MCF 10A (cell line): ENCODE data around the gene ATP6V0E1. TPM values are rescaled to one million over a fixed set of nuclear protein-coding genes. Genes with fewer than 3 reads are reported as not detected.

Source experiments
- BruUV-seq: library from RNA; stranded (reverse); fragments of 400-500 nt; replicated peaks from 2 replicates; lab custom pipeline; 2021; lab: Mats Ljungman, UMichigan
- CTCF ChIA-PET: fragments of 300-600 bp; sonication (Branson Sonifier 250); formaldehyde crosslinking; extraction: SDS; loops from one replicate; lab custom pipeline; 2021; ENCODE audit warnings: antibody characterized with exemption, inconsistent platforms; lab: Yijun Ruan, JAX
- POLR2A ChIA-PET: fragments of 300-600, 350-650 bp; sonication (Branson Sonifier 250); formaldehyde crosslinking; extraction: SDS; loops from one replicate; lab custom pipeline; 2020; ENCODE audit warnings: antibody characterized with exemption, inconsistent platforms; lab: Yijun Ruan, JAX
- DNase-seq: peaks from one replicate; pipeline ENCODE4 v3.0.0-alpha.2; 2018; ENCODE audit not compliant: unreplicated experiment
- H3K27ac Mint-ChIP-seq: one replicate; pipeline ENCODE4 v1.8.0; 2022; ENCODE audit warnings: mild to moderate bottlenecking, low read depth, mixed read lengths; ENCODE audit not compliant: unreplicated experiment
- H3K27me3 Mint-ChIP-seq: one replicate; pipeline ENCODE4 v1.8.0; 2022; ENCODE audit warnings: mixed read lengths; ENCODE audit not compliant: insufficient read depth, unreplicated experiment
- H3K36me3 Mint-ChIP-seq: one replicate; pipeline ENCODE4 v1.8.0; 2022; ENCODE audit warnings: mild to moderate bottlenecking, moderate library complexity, mixed read lengths; ENCODE audit not compliant: insufficient read depth, unreplicated experiment
- H3K4me1 Mint-ChIP-seq: one replicate; pipeline ENCODE4 v1.8.0; 2022; ENCODE audit warnings: mixed read lengths; ENCODE audit not compliant: insufficient read depth, unreplicated experiment
- H3K4me3 Mint-ChIP-seq: one replicate; pipeline ENCODE4 v1.8.0; 2022; ENCODE audit warnings: mild to moderate bottlenecking, moderate library complexity, mixed read lengths; ENCODE audit not compliant: unreplicated experiment
- H3K9me3 Mint-ChIP-seq: one replicate; pipeline ENCODE4 v1.8.0; 2022; ENCODE audit warnings: mixed read lengths; ENCODE audit not compliant: unreplicated experiment
- intact Hi-C: fragments of 100-400 bp; cut with micrococcal nuclease; formaldehyde crosslinking; loops from 2 replicates; pipeline ENCODE4 v1.14.1; 2022
- total RNA-seq: library from RNA; stranded (reverse); gene quantifications from 2 replicates; pipeline ENCODE4 v1.2.3, GENCODE V29; 2022
- TF ChIP-seq, protein P1 (sequence below): fragments of 200-600 bp; IDR thresholded peaks from one replicate; pipeline ENCODE4 v1.8.0; 2022; ENCODE audit warnings: antibody characterized with exemption, mild to moderate bottlenecking; ENCODE audit not compliant: unreplicated experiment

ATP6V0E1 gene
- total RNA-seq, 1 experiment from 2014 or later, result 171 TPM

DNA sequence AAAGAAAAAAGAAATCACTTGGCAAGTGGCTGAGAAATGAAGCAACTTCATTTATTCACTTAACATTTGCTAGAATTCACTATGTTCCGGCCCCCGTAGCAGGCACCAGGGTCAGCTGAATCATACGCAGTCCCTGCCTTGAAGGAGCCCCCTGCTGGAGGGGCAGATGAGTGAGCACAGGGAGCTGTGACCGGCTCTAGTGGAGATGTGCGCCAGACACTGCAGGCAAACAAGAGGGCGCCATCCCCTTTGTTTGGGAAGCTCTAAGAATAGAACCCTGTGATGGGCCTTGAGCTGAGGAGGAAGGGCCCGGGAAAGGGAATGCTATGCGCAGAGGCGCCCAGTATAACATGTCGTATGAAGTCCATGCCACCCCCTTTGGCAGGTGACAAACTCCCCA, 44.5 kb upstream of the ATP6V0E1 start:
- no peak overlapping the region for H3K27ac Mint-ChIP-seq
- no peaks in the 10 kb centered on the region for H3K27me3 Mint-ChIP-seq
- H3K9me3 Mint-ChIP-seq, result no peaks in the 10 kb centered on the region
- intact Hi-C loops, result no loop called here
- ChIA-PET CTCF (interaction anchor here (0.6 to 26.7 kb wide), 10 partner anchors 10 to 1034 kb away, joined by 3 to 604 read pairs (median 4); partner anchors contain the start of genes BNIP1 and RPL26L1), POLR2A (interaction anchor here (1.0 to 1.6 kb wide), 3 partner anchors 52 to 172 kb away, joined by 3 to 4 read pairs (median 3); partner anchors contain the start of gene DUSP1)
- no peak overlapping the region for H3K4me3 Mint-ChIP-seq
- H3K36me3 Mint-ChIP-seq, result peaks cover 84% of the 10 kb centered on the region
- peak; percentile 40 for DNase-seq
- H3K4me1 Mint-ChIP-seq, result no peaks in the 10 kb centered on the region
- TF ChIP-seq, protein P1, sequence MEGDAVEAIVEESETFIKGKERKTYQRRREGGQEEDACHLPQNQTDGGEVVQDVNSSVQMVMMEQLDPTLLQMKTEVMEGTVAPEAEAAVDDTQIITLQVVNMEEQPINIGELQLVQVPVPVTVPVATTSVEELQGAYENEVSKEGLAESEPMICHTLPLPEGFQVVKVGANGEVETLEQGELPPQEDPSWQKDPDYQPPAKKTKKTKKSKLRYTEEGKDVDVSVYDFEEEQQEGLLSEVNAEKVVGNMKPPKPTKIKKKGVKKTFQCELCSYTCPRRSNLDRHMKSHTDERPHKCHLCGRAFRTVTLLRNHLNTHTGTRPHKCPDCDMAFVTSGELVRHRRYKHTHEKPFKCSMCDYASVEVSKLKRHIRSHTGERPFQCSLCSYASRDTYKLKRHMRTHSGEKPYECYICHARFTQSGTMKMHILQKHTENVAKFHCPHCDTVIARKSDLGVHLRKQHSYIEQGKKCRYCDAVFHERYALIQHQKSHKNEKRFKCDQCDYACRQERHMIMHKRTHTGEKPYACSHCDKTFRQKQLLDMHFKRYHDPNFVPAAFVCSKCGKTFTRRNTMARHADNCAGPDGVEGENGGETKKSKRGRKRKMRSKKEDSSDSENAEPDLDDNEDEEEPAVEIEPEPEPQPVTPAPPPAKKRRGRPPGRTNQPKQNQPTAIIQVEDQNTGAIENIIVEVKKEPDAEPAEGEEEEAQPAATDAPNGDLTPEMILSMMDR, result peak; percentile 52
- no TSS peak for BruUV-seq

DNA sequence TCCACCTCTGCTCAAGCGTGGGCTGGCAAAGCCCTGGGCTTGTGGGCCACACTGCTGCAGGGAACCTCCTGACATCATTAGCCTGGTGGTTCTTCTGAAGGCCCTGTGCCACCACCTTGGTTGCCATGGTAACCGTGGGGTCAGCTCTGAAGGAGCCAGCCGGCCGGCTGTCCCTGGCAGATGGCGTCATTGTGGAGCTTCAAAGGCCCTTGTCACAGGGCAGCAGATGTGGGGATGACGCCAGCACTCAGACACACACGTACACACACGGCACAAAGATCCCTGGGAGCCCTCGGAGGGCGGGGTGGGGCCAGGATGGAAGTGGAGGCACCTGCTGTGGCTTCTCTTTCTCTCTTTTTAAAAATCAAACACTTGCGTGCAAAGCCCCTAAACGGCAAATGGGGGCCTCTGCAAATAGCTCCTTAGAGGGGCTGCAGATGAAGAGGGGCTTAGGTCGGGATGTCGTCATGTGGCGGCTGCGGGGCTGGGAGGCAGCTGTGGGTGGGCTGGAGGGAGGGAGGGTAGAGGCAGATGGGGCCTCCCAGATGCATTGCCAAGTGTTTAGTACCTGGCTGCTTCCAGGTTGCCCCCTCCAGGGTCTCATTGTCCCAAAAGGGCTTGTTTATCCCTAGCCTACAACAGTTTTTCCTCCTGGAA, 43.8 kb upstream of the ATP6V0E1 start:
- H3K9me3 Mint-ChIP-seq, result no peaks in the 10 kb centered on the region
- H3K4me3 Mint-ChIP-seq, result no peak overlapping the region
- ChIA-PET POLR2A (interaction anchor here (0.7 to 1.6 kb wide), 6 partner anchors 12 to 216 kb away, joined by 3 to 4 read pairs (median 3); partner anchors contain the start of gene DUSP1), CTCF (interaction anchor here (0.6 to 26.7 kb wide), 9 partner anchors 8 to 636 kb away, joined by 4 to 604 read pairs (median 9); partner anchors contain the start of gene RPL26L1)
- no peaks in the 10 kb centered on the region for H3K27me3 Mint-ChIP-seq
- BruUV-seq, result no TSS peak
- TF ChIP-seq, protein P1, result no peak
- no peak for DNase-seq
- no peak overlapping the region for H3K27ac Mint-ChIP-seq
- H3K36me3 Mint-ChIP-seq, result peaks cover 87% of the 10 kb centered on the region
- H3K4me1 Mint-ChIP-seq, result peaks cover 2% of the 10 kb centered on the region
- intact Hi-C loops, result no loop called here

DNA sequence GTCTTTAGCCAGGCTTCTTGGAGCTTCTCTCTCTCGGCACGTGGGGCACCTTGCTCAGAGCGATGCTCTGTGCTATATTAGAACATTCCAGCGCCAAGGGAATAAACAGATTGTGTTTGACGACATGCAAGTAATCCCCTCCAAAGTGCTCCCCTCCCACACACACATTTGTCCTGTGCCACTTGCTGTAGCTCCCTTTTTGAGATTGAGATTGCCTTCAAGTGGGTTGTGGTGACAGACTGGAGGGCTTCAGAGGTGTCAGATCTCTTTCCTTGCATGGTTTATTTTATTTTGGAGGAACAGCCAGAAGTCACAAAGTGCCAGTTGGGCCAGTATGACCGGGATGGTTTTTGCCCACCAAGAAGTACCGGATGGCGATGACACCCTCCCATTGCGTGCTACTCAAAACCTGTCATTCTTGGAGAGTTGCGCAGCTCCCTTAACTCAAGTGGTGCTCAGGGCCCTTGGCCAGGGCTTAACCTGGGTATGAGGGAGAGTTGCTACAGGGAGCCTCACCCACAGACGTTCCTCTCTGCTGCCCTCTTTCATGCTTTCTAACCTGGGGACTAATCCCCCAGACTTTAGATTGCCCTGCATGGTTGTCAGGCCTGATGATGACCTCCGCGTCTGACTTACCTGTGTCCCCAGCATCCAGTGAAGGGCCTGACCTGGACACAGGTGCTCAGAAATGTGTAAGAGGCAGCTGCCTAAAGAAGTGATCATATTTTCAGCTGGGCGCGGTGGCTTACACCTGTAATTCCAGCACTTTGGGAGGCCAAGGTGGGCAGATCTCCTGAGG, 43.1 kb upstream of the ATP6V0E1 start:
- Mint-ChIP-seq H3K4me3 (no peak overlapping the region), H3K27me3 (no peaks in the 10 kb centered on the region), H3K27ac (no peak overlapping the region), H3K36me3 (peaks cover 80% of the 10 kb centered on the region), H3K4me1 (peaks cover 6% of the 10 kb centered on the region), H3K9me3 (no peaks in the 10 kb centered on the region)
- no peak for DNase-seq
- TF ChIP-seq, protein P1, result no peak
- ChIA-PET POLR2A (interaction anchor here (0.7 to 1.3 kb wide), 4 partner anchors 12 to 217 kb away, joined by 3 to 4 read pairs (median 3); partner anchors contain the start of gene DUSP1), CTCF (interaction anchor here (0.6 to 26.7 kb wide), 8 partner anchors 9 to 231 kb away, joined by 3 to 604 read pairs (median 9); partner anchors contain the start of gene RPL26L1)
- intact Hi-C loops, result no loop called here
- no TSS peak for BruUV-seq

DNA sequence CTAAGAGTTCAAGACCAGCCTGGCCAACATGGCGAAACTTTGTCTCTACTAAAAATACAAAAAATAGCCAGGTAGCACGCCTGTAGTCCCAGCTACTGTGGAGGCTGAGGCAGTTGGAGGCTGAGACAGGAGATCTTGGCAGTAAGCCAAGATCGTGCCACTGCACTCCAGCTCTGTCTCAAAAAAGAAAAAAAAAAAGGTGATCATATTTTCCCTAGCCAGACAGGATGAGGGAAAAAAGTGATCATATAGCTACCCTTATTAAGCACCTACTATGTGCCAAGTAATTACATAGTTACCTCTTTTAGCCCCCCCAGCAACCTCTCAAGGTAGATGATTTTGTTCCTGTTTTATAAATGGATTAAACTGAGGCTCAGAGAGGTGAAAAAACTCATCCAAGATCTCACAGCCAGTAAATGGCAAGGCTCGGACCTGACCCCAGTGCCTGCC, 42.5 kb upstream of the ATP6V0E1 start:
- H3K4me3 Mint-ChIP-seq, result no peak overlapping the region
- H3K36me3 Mint-ChIP-seq, result peaks cover 74% of the 10 kb centered on the region
- no peak overlapping the region for H3K27ac Mint-ChIP-seq
- ChIA-PET CTCF (interaction anchor here (0.6 to 26.7 kb wide), 9 partner anchors 9 to 232 kb away, joined by 3 to 604 read pairs (median 9); partner anchors contain the start of genes DUSP1 and RPL26L1), POLR2A (no interaction called here)
- intact Hi-C loops, result no loop called here
- TF ChIP-seq, protein P1, result no peak
- BruUV-seq, result no TSS peak
- H3K9me3 Mint-ChIP-seq, result no peaks in the 10 kb centered on the region
- peaks cover 6% of the 10 kb centered on the region for H3K4me1 Mint-ChIP-seq
- peak; percentile 35 for DNase-seq
- H3K27me3 Mint-ChIP-seq, result no peaks in the 10 kb centered on the region
